Measurements from ENCODE around the gene ZNF563. TPM values are rescaled to one million over a fixed set of nuclear protein-coding genes. Genes with fewer than 3 reads are reported as not detected.

ZNF563 gene
- total RNA-seq, 2 donors from 2014 or later, result 2.7 to 3.0 TPM

GRCh38 chr19:12345197-12345596 lies 11.8 kb upstream of the ZNF563 start:
- intact Hi-C loops (cut with DNase I), result no loop called here
- Histone ChIP-seq H3K9ac (ENCODE audit: low read depth in 2 of 2, low read length in 2 of 2) (no peak overlapping the region), H3K27ac (no peak overlapping the region), H3K36me3 (no peaks in the 10 kb centered on the region), H3K4me1 (no peaks in the 10 kb centered on the region), H3K4me3 (no peak overlapping the region), H3K9me3 (no peaks in the 10 kb centered on the region), H3K27me3 (no peaks in the 10 kb centered on the region)
- TF ChIP-seq, protein P1, sequence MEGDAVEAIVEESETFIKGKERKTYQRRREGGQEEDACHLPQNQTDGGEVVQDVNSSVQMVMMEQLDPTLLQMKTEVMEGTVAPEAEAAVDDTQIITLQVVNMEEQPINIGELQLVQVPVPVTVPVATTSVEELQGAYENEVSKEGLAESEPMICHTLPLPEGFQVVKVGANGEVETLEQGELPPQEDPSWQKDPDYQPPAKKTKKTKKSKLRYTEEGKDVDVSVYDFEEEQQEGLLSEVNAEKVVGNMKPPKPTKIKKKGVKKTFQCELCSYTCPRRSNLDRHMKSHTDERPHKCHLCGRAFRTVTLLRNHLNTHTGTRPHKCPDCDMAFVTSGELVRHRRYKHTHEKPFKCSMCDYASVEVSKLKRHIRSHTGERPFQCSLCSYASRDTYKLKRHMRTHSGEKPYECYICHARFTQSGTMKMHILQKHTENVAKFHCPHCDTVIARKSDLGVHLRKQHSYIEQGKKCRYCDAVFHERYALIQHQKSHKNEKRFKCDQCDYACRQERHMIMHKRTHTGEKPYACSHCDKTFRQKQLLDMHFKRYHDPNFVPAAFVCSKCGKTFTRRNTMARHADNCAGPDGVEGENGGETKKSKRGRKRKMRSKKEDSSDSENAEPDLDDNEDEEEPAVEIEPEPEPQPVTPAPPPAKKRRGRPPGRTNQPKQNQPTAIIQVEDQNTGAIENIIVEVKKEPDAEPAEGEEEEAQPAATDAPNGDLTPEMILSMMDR (IDR thresholded peaks at IDR 0.05), result no peak
- DNase-seq, result no peak

- intact Hi-C loops (cut with DNase I), result no loop called here
- TF ChIP-seq, protein P1 (IDR thresholded peaks at IDR 0.05), result no peak
- no peaks in the 10 kb centered on the region for H3K27me3 ChIP-seq
- no peaks in the 10 kb centered on the region for H3K9me3 ChIP-seq
- H3K4me3 ChIP-seq, result no peak overlapping the region
- no peaks in the 10 kb centered on the region for H3K36me3 ChIP-seq
- no peak overlapping the region for H3K9ac ChIP-seq (ENCODE audit: low read depth in 2 of 2, low read length in 2 of 2)
- H3K27ac ChIP-seq, result no peak overlapping the region
- no peak for DNase-seq
- peaks cover 4% of the 10 kb centered on the region for H3K4me1 ChIP-seq
These were observed 2.1 kb downstream of the ZNF563 start for GRCh38 chr19:12331211-12331941.

DNA sequence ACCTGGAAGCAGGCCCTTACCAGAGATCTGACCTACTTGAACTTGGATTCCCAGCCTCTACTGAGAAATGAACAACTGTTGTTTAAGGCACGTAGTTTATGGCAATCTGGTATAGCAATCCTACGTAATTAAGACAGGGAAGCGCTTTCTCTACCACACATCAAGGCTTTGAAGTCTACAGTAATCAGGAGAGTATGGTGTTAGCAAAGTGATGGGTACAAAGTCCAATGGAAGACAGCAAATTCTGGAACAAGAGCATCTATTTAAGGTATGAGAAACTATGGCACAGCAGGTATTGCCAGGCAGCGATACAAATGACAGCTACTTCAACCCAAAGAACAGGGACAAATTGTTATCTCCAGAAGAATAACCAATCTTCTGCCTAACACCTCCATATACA lies 3.1 kb downstream of the ZNF563 start:
- TF ChIP-seq, protein P1 (IDR thresholded peaks at IDR 0.05), result no peak

GRCh38 chr19:12325690-12326089 lies 7.7 kb downstream of the ZNF563 start:
- intact Hi-C loops (cut with DNase I), result no loop called here
- DNase-seq, result no peak
- Histone ChIP-seq H3K9me3 (no peaks in the 10 kb centered on the region), H3K36me3 (no peaks in the 10 kb centered on the region), H3K4me1 (no peaks in the 10 kb centered on the region), H3K4me3 (no peak overlapping the region), H3K27ac (no peak overlapping the region), H3K9ac (ENCODE audit: low read depth in 2 of 2, low read length in 2 of 2) (no peak overlapping the region), H3K27me3 (no peaks in the 10 kb centered on the region)
- TF ChIP-seq, protein P1 (IDR thresholded peaks at IDR 0.05), result no peak

More for the DNA sequence above, 3.1 kb downstream of the ZNF563 start:
- Histone ChIP-seq H3K9ac (ENCODE audit: low read depth in 2 of 2, low read length in 2 of 2) (no peak overlapping the region), H3K9me3 (no peaks in the 10 kb centered on the region), H3K4me3 (no peak overlapping the region), H3K4me1 (peaks cover 4% of the 10 kb centered on the region), H3K27me3 (no peaks in the 10 kb centered on the region), H3K36me3 (no peaks in the 10 kb centered on the region), H3K27ac (no peak overlapping the region)
- intact Hi-C loops (cut with DNase I), result no loop called here
- no peak for DNase-seq

GRCh38 chr19:12318782-12319413 lies 14.5 kb downstream of the ZNF563 start:
- Histone ChIP-seq H3K27ac (no peak overlapping the region), H3K9me3 (no peaks in the 10 kb centered on the region), H3K9ac (ENCODE audit: low read depth in 2 of 2, low read length in 2 of 2) (no peak overlapping the region), H3K4me1 (no peaks in the 10 kb centered on the region), H3K27me3 (no peaks in the 10 kb centered on the region), H3K4me3 (no peak overlapping the region), H3K36me3 (no peaks in the 10 kb centered on the region)
- no peak for DNase-seq
- TF ChIP-seq, protein P1 (IDR thresholded peaks at IDR 0.05), result no peak
- intact Hi-C loops (cut with DNase I), result no loop called here
